PC-3 (cell line): ENCODE results near the gene PDZD2.

Source experiments
- EZH2 ChIP-seq: fragments of 300-600 bp; sonication (generic); IDR thresholded peaks from one replicate; pipeline ENCODE4 v1.6.1; 2017; ENCODE audit warnings: antibody characterized with exemption, mild to moderate bottlenecking, low read length; ENCODE audit not compliant: unreplicated experiment
- EZH2phosphoT487 ChIP-seq: fragments of 300-600 bp; sonication (generic); IDR thresholded peaks from 2 replicates; pipeline ENCODE4 v1.6.1; 2018; ENCODE audit warnings: mild to moderate bottlenecking, antibody characterized with exemption, low read length, borderline replicate concordance
- TF ChIP-seq, protein P1 (sequence below): fragments of 300-600 bp; sonication (generic); conservative IDR thresholded peaks from 2 replicates; pipeline ENCODE4 v1.5.1; 2017; ENCODE audit warnings: antibody characterized with exemption, low read depth, mild to moderate bottlenecking, low read length

DNA sequence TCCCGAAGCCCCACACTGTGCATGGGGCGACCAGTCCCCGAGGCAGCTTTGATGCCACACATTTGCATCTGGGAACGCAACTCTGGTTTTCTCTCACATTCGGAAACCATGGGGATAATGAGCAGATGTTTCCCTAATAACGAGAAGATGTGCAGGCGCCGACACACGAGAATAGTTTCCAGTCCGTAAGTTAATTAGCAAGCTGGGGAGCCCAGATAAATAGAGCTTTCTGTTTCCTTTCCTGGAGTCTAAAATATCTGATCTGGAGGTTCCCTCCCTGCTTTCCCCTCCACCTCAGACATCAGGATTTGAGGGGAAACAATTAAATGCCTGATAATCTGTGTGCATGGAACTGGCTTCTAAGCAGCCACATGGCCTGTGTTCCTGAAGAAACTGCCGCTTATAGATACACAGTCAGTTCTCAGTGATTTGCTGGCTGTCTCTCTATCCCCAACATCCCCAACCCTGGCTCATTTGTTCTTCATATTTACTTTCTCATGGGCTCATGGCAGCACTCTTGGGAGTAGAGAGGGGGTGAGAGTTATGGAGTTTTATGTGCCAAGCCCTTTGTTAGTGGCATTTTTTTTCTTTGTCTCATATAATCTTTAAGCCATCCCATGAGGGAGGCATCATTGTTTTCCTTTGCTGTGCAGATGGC lies 62.8 kb downstream of the PDZD2 start:
- TF ChIP-seq, protein P1, sequence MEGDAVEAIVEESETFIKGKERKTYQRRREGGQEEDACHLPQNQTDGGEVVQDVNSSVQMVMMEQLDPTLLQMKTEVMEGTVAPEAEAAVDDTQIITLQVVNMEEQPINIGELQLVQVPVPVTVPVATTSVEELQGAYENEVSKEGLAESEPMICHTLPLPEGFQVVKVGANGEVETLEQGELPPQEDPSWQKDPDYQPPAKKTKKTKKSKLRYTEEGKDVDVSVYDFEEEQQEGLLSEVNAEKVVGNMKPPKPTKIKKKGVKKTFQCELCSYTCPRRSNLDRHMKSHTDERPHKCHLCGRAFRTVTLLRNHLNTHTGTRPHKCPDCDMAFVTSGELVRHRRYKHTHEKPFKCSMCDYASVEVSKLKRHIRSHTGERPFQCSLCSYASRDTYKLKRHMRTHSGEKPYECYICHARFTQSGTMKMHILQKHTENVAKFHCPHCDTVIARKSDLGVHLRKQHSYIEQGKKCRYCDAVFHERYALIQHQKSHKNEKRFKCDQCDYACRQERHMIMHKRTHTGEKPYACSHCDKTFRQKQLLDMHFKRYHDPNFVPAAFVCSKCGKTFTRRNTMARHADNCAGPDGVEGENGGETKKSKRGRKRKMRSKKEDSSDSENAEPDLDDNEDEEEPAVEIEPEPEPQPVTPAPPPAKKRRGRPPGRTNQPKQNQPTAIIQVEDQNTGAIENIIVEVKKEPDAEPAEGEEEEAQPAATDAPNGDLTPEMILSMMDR: no peak
- TF ChIP-seq EZH2: no peak
- TF ChIP-seq EZH2phosphoT487: no peak
